Panc1 (cell line): ENCODE results near the gene DSCAML1. TPM values are rescaled to one million over a fixed set of nuclear protein-coding genes. Genes with fewer than 3 reads are reported as not detected.

Experiments
- ATAC-seq: fragments of 200-7000 bp; cut with Tn5 transposase; 2 replicates; pipeline ENCODE4 v1.9.1; 2020; ENCODE audit warnings: mild to moderate bottlenecking, moderate library complexity
- BruUV-seq: library from RNA; stranded (reverse); fragments of 400-500 nt; replicated peaks from 2 replicates; lab custom pipeline; 2021; lab: Mats Ljungman, UMichigan
- CTCF ChIA-PET: fragments of 300-600 bp; sonication (Branson Sonifier 250); formaldehyde crosslinking; loops from one replicate; lab custom pipeline; 2022; ENCODE audit warnings: antibody characterized with exemption; lab: Charles Lee
- POLR2A ChIA-PET: fragments of 300-600 bp; sonication (Branson Sonifier 250); formaldehyde crosslinking; loops from one replicate; lab custom pipeline; 2022; ENCODE audit warnings: antibody characterized with exemption; lab: Charles Lee
- DNase-seq: peaks from one replicate; pipeline ENCODE4 v3.0.0-alpha.2; 2010; ENCODE audit warnings: low read depth, low spot score
- H3K27ac ChIP-seq: 2 replicates; pipeline ENCODE4 v1.5.1; 2011; ENCODE audit warnings: mild to moderate bottlenecking, low read length, inconsistent platforms
- H3K27me3 ChIP-seq: fragments of 200-500 bp; sonication (Bioruptor generic); 2 replicates; pipeline ENCODE4 v1.6.0; 2014; ENCODE audit warnings: low read length, inconsistent platforms; ENCODE audit not compliant: control insufficient read depth, insufficient read depth
- H3K36me3 ChIP-seq: fragments of 200-500 bp; sonication (Bioruptor generic); 2 replicates; pipeline ENCODE4 v1.5.1; 2014; ENCODE audit warnings: inconsistent platforms, mild to moderate bottlenecking, low read length, moderate library complexity; ENCODE audit not compliant: control insufficient read depth, insufficient read depth
- H3K4me1 ChIP-seq: 2 replicates; pipeline ENCODE4 v1.5.1; 2011; ENCODE audit warnings: inconsistent platforms, mild to moderate bottlenecking, low read length, moderate library complexity; ENCODE audit not compliant: control insufficient read depth, insufficient read depth
- H3K4me3 ChIP-seq, 2 experiments: 2 replicates each; pipeline ENCODE4 v1.5.1; 2011 to 2012; ENCODE audit warnings: low read depth in 2 of 2, low read length in 2 of 2, mild to moderate bottlenecking in 2 of 2, inconsistent platforms in 1 of 2, moderate library complexity in 1 of 2
- H3K9me3 ChIP-seq: fragments of 200-500 bp; sonication (Bioruptor generic); 2 replicates; pipeline ENCODE4 v1.5.1; 2014; ENCODE audit warnings: low read depth, mild to moderate bottlenecking, inconsistent platforms, low read length, moderate library complexity; ENCODE audit not compliant: control insufficient read depth, insufficient read depth
- POLR2AphosphoS5 ChIP-seq: IDR thresholded peaks from 2 replicates; pipeline ENCODE4 v1.6.1; 2012; ENCODE audit warnings: mild to moderate bottlenecking, low read depth, low read length, moderate library complexity
- SIN3A ChIP-seq: IDR thresholded peaks from 2 replicates; pipeline ENCODE4 v1.6.1; 2012; ENCODE audit warnings: low read depth, mild to moderate bottlenecking, low read length, moderate library complexity, borderline replicate concordance; ENCODE audit not compliant: insufficient read depth
- TCF7L2 ChIP-seq: IDR thresholded peaks from 2 replicates; pipeline ENCODE4 v1.6.1; 2011; ENCODE audit warnings: mild to moderate bottlenecking, low read depth, low read length, inconsistent platforms
- in situ Hi-C: cut with HindIII; loops from 2 replicates; pipeline ENCODE4 v1.10.0; 2016; ENCODE audit warnings: low sequenced_read_pairs, low pct_unique_long_range_greater_than_20kb
- intact Hi-C: fragments of 100-400 bp; cut with micrococcal nuclease; formaldehyde crosslinking; loops from one replicate; pipeline ENCODE4 v1.10.0; 2022; ENCODE audit not compliant: unreplicated experiment
- total RNA-seq: library from RNA; stranded (reverse); gene quantifications from one replicate; pipeline ENCODE4 v1.2.1, GENCODE V29; 2021; ENCODE audit not compliant: unreplicated experiment
- TF ChIP-seq, protein P1 (sequence below): fragments of 450-650 bp; IDR thresholded peaks from 2 replicates; pipeline ENCODE4 v1.5.1; 2017; ENCODE audit warnings: mild to moderate bottlenecking
- TF ChIP-seq, protein P2 (sequence below), 2 experiments: IDR thresholded peaks; 2 replicates each; pipeline ENCODE4 v1.6.1; 2011 to 2012; ENCODE audit warnings: low read depth in 2 of 2, control low read depth in 1 of 2, low read length in 1 of 2, mild to moderate bottlenecking in 1 of 2, moderate library complexity in 1 of 2; ENCODE audit not compliant: insufficient read depth in 1 of 2

DSCAML1 gene
- total RNA-seq, 1 experiment from 2014 or later, result 1.6 TPM

DNA sequence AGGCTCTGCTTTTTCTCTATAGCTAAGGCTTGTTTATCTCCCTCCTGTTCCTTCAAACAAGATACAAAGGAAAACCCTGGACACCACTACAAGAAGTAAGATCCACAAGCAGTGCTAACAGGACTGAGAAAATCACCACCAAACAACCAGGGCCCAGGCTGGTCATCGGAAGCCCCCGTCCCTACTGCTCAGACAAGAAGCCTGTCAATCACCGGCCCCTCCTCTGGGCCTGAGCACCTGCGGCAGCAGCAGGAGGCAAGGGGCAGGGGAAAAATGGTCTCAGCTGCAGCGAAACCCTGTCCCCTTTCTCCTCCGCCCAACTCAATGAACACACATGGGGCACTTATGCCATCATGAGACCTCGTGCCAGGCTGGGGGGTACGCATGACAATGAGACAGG is 314.1 kb downstream of the DSCAML1 start:
- in situ Hi-C loops, result no loop called here
- CTCF ChIA-PET, result no interaction called here

DNA sequence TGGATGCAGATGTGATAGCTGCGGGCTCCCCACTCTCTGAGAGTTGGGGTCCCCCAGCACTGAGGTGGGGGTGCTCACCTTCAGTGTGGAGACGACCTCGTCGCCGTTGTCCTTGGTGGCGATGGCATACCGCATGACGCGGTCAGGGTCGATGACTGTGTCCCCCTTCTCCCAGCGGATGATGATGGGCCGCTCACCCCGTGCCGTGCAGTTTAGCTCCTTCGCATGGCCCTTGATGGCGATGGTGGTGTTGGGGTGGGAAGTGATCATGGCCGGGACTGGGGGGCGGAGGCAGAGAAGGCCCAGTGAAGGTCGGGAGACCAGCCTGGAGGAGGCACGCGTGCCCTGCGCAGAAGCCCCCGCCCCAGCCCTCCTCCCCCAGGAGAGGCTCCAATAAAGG is 315.1 kb downstream of the DSCAML1 start:
- in situ Hi-C loops, result no loop called here
- no TSS peak for BruUV-seq
- no peaks in the 10 kb centered on the region for H3K4me1 ChIP-seq
- ATAC-seq (no peak), DNase-seq (no peak)
- TF ChIP-seq POLR2AphosphoS5 (no peak), SIN3A (no peak), TCF7L2 (no peak)
- no peaks in the 10 kb centered on the region for H3K36me3 ChIP-seq
- intact Hi-C loops, result no loop called here
- no peak overlapping the region for H3K4me3 ChIP-seq
- H3K27ac ChIP-seq, result no peak overlapping the region
- H3K27me3 ChIP-seq, result no peaks in the 10 kb centered on the region; the same call in 1 of the 2 replicates
- H3K9me3 ChIP-seq, result no peaks in the 10 kb centered on the region
- POLR2A ChIA-PET, result no interaction called here
- CTCF ChIA-PET, result interaction anchor here (0.6 kb wide), 1 partner anchor 8 kb away, joined by 3 read pairs; no protein-coding TSS in a partner anchor

More for the DNA sequence above, 314.1 kb downstream of the DSCAML1 start:
- Histone ChIP-seq H3K4me3 (no peak overlapping the region), H3K27ac (no peak overlapping the region), H3K4me1 (no peaks in the 10 kb centered on the region), H3K9me3 (no peaks in the 10 kb centered on the region), H3K27me3 (no peaks in the 10 kb centered on the region; the same call in 1 of the 2 replicates), H3K36me3 (no peaks in the 10 kb centered on the region)
- no TSS peak for BruUV-seq
- TF ChIP-seq SIN3A (no peak), POLR2AphosphoS5 (no peak), TCF7L2 (no peak)
- TF ChIP-seq, protein P1, sequence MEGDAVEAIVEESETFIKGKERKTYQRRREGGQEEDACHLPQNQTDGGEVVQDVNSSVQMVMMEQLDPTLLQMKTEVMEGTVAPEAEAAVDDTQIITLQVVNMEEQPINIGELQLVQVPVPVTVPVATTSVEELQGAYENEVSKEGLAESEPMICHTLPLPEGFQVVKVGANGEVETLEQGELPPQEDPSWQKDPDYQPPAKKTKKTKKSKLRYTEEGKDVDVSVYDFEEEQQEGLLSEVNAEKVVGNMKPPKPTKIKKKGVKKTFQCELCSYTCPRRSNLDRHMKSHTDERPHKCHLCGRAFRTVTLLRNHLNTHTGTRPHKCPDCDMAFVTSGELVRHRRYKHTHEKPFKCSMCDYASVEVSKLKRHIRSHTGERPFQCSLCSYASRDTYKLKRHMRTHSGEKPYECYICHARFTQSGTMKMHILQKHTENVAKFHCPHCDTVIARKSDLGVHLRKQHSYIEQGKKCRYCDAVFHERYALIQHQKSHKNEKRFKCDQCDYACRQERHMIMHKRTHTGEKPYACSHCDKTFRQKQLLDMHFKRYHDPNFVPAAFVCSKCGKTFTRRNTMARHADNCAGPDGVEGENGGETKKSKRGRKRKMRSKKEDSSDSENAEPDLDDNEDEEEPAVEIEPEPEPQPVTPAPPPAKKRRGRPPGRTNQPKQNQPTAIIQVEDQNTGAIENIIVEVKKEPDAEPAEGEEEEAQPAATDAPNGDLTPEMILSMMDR, result no peak
- TF ChIP-seq, protein P2, sequence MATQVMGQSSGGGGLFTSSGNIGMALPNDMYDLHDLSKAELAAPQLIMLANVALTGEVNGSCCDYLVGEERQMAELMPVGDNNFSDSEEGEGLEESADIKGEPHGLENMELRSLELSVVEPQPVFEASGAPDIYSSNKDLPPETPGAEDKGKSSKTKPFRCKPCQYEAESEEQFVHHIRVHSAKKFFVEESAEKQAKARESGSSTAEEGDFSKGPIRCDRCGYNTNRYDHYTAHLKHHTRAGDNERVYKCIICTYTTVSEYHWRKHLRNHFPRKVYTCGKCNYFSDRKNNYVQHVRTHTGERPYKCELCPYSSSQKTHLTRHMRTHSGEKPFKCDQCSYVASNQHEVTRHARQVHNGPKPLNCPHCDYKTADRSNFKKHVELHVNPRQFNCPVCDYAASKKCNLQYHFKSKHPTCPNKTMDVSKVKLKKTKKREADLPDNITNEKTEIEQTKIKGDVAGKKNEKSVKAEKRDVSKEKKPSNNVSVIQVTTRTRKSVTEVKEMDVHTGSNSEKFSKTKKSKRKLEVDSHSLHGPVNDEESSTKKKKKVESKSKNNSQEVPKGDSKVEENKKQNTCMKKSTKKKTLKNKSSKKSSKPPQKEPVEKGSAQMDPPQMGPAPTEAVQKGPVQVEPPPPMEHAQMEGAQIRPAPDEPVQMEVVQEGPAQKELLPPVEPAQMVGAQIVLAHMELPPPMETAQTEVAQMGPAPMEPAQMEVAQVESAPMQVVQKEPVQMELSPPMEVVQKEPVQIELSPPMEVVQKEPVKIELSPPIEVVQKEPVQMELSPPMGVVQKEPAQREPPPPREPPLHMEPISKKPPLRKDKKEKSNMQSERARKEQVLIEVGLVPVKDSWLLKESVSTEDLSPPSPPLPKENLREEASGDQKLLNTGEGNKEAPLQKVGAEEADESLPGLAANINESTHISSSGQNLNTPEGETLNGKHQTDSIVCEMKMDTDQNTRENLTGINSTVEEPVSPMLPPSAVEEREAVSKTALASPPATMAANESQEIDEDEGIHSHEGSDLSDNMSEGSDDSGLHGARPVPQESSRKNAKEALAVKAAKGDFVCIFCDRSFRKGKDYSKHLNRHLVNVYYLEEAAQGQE (IDR thresholded peaks at IDR 0.05; ENCODE audit: insufficient read depth in 1 of 2, low read depth in 2 of 2, low read length in 1 of 2), result no peak
- no peak for DNase-seq
- no peak for ATAC-seq
- intact Hi-C loops, result no loop called here
- POLR2A ChIA-PET, result no interaction called here

DNA sequence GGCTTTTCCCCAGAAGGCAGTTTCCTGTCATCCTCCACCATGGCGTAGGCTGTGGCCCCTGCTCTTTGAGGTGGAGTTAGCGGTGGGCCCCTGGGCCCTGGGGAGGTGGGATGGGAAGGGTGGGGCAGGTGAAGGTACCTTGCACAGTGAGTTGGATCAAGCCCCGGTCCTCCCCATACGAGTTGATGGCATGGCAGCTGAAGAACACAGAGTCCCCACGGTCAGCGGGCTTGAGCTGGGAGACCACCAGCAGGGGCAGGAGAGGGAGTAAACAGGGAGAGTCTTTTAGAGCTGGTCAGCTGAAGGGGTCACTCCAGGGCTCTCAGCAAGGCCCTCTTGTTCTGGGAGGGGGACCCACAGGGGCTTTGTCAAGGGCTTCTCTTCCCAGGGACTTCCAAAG is 316.0 kb downstream of the DSCAML1 start:
- ATAC-seq (no peak), DNase-seq (no peak)
- Histone ChIP-seq H3K36me3 (no peaks in the 10 kb centered on the region), H3K27me3 (no peaks in the 10 kb centered on the region; the same call in 1 of the 2 replicates), H3K4me1 (no peaks in the 10 kb centered on the region), H3K9me3 (no peaks in the 10 kb centered on the region), H3K27ac (no peak overlapping the region), H3K4me3 (no peak overlapping the region)
- TF ChIP-seq POLR2AphosphoS5 (no peak), SIN3A (no peak), TCF7L2 (no peak)
- TF ChIP-seq, protein P1, result no peak
- TF ChIP-seq, protein P2 (IDR thresholded peaks at IDR 0.05; ENCODE audit: insufficient read depth in 1 of 2, low read depth in 2 of 2, low read length in 1 of 2), result no peak
- intact Hi-C loops, result no loop called here
- ChIA-PET CTCF (interaction anchor here (0.6 kb wide), 1 partner anchor 245 kb away, joined by 5 read pairs; no protein-coding TSS in a partner anchor), POLR2A (no interaction called here)
- no TSS peak for BruUV-seq
- in situ Hi-C loops, result no loop called here
